HCT116 (cell line): ENCODE data around the gene CACNA2D2. TPM values are rescaled to one million over a fixed set of nuclear protein-coding genes. Genes with fewer than 3 reads are reported as not detected.

Experiments
- ATAC-seq: fragments of 200-7000 bp; cut with Tn5 transposase; 2 replicates; pipeline ENCODE4 v1.9.1; 2020; ENCODE audit warnings: mild to moderate bottlenecking, moderate library complexity
- BruUV-seq: library from RNA; stranded (reverse); fragments of 400-500 nt; replicated peaks from 2 replicates; lab custom pipeline; 2021; lab: Mats Ljungman, UMichigan
- CTCF ChIA-PET: fragments of 300-600 bp; sonication (Branson Sonifier 250); formaldehyde crosslinking; loops from one replicate; lab custom pipeline; 2021; ENCODE audit warnings: antibody characterized with exemption; lab: Charles Lee
- POLR2A ChIA-PET: fragments of 300-600, 350-600 bp; sonication (Branson Sonifier 250); formaldehyde crosslinking; loops from one replicate; lab custom pipeline; 2021; ENCODE audit warnings: antibody characterized with exemption; lab: Charles Lee
- RAD21 ChIA-PET, 2 experiments: fragments of 300-600 bp; sonication (Branson Sonifier 250); formaldehyde crosslinking; loops; one replicate each; lab custom pipeline; 2023; ENCODE audit warnings: low total read pairs in 2 of 2; ENCODE audit not compliant: uncharacterized antibody in 2 of 2, unreplicated experiment in 2 of 2, low non-redundant PET in 1 of 2; lab: Charles Lee
- DNase-seq: peaks from one replicate; pipeline ENCODE4 v3.0.0-alpha.2; 2010; ENCODE audit warnings: low read depth, low spot score
- H2AFZ ChIP-seq: fragments of 200-600 bp; shearing (Covaris generic), sonication (generic); 2 replicates; pipeline ENCODE4 v1.6.1; 2017; ENCODE audit warnings: low read depth, mixed run types, mixed read lengths, antibody characterized with exemption, low read length; ENCODE audit not compliant: poor library complexity, severe bottlenecking
- H3K27ac ChIP-seq: 2 replicates; pipeline ENCODE4 v1.5.1; 2012; ENCODE audit warnings: low read depth, low read length
- H3K27me3 ChIP-seq: fragments of 200-600 bp; sonication (generic); 2 replicates; pipeline ENCODE4 v1.6.1; 2016; ENCODE audit warnings: mixed run types, low read length, mixed read lengths; ENCODE audit not compliant: insufficient read depth
- H3K36me3 ChIP-seq, 2 experiments: fragments of 200-500 bp in 1 of 2; fragments of 200-600 bp in 1 of 2; sonication (Bioruptor generic) in 1 of 2; sonication (generic) in 1 of 2; 2 replicates each; pipeline versions ENCODE4 v1.5.1 to v1.6.1; 2014 to 2016; ENCODE audit warnings: low read length in 2 of 2, inconsistent platforms in 1 of 2, mixed read lengths in 1 of 2, mixed run types in 1 of 2; ENCODE audit not compliant: insufficient read depth in 2 of 2, control insufficient read depth in 1 of 2
- H3K4me1 ChIP-seq, 2 experiments: fragments of 200-600 bp in 1 of 2; sonication (generic) in 1 of 2; 2 replicates each; pipeline versions ENCODE4 v1.5.1 to v1.6.1; 2012 to 2017; ENCODE audit warnings: low read length in 2 of 2, inconsistent platforms in 1 of 2, mild to moderate bottlenecking in 1 of 2, mixed read lengths in 1 of 2, mixed run types in 1 of 2, moderate library complexity in 1 of 2; ENCODE audit not compliant: insufficient read depth in 2 of 2, control insufficient read depth in 1 of 2
- H3K4me2 ChIP-seq: fragments of 200-600 bp; sonication (generic); 2 replicates; pipeline ENCODE4 v1.6.1; 2017; ENCODE audit warnings: mixed run types, low read length, mixed read lengths
- H3K4me3 ChIP-seq, 2 experiments: fragments of 200-600 bp in 1 of 2; sonication (generic) in 1 of 2; replicated peaks in 1 of 2; 2 replicates each; pipeline ENCODE4 v1.5.1; 2011 to 2016; ENCODE audit warnings: low read length in 2 of 2, control low read depth in 1 of 2, low read depth in 1 of 2, mild to moderate bottlenecking in 1 of 2, mixed read lengths in 1 of 2, mixed run types in 1 of 2
- H3K79me2 ChIP-seq: fragments of 200-600 bp; sonication (generic); 2 replicates; pipeline ENCODE4 v1.6.1; 2017; ENCODE audit warnings: mild to moderate bottlenecking, mixed run types, low read length, moderate library complexity, mixed read lengths; ENCODE audit not compliant: insufficient read depth
- H3K9ac ChIP-seq: fragments of 200-600 bp; sonication (generic); 2 replicates; pipeline ENCODE4 v1.6.1; 2016; ENCODE audit warnings: low read length, mixed read lengths
- H3K9me2 ChIP-seq: fragments of 200-600 bp; sonication (generic), shearing (Covaris generic); 2 replicates; pipeline ENCODE4 v1.6.1; 2017; ENCODE audit warnings: mixed run types, mild to moderate bottlenecking, moderate library complexity; ENCODE audit not compliant: insufficient read depth
- H3K9me3 ChIP-seq, 2 experiments: fragments of 200-500 bp in 1 of 2; fragments of 200-600 bp in 1 of 2; sonication (Bioruptor generic) in 1 of 2; sonication (generic) in 1 of 2; 2 replicates each; pipeline ENCODE4 v1.6.1; 2014 to 2017; ENCODE audit warnings: low read length in 2 of 2, mixed read lengths in 2 of 2, inconsistent platforms in 1 of 2, low read depth in 1 of 2, mild to moderate bottlenecking in 1 of 2, mixed run types in 1 of 2, moderate library complexity in 1 of 2; ENCODE audit not compliant: control insufficient read depth in 1 of 2, insufficient read depth in 1 of 2
- H4K20me1 ChIP-seq: fragments of 200-600 bp; sonication (generic), shearing (Covaris generic); 2 replicates; pipeline ENCODE4 v1.6.1; 2017; ENCODE audit warnings: mixed run types, mild to moderate bottlenecking, moderate library complexity; ENCODE audit not compliant: insufficient read depth
- CTCF ChIP-seq, 3 experiments: fragments of 200-600 bp in 1 of 3; sonication (generic) in 1 of 3; IDR thresholded peaks in 2 of 3; conservative IDR thresholded peaks in 1 of 3; 2 replicates each; pipeline ENCODE4 v1.5.1; 2012 to 2017; ENCODE audit warnings: low read depth in 2 of 3, low read length in 2 of 3, antibody characterized with exemption in 1 of 3, borderline replicate concordance in 1 of 3, control low read depth in 1 of 3, mild to moderate bottlenecking in 1 of 3, mixed read lengths in 1 of 3, mixed run types in 1 of 3, moderate library complexity in 1 of 3; ENCODE audit not compliant: insufficient read depth in 1 of 3
- MAX ChIP-seq: IDR thresholded peaks from 2 replicates; pipeline ENCODE4 v1.6.1; 2012
- POLR2A ChIP-seq: IDR thresholded peaks from 2 replicates; pipeline ENCODE4 v1.7.0; 2011; ENCODE audit warnings: borderline replicate concordance; ENCODE audit not compliant: insufficient read depth, insufficient read length; ENCODE audit errors: extremely low read depth
- POLR2AphosphoS5 ChIP-seq: IDR thresholded peaks from 2 replicates; pipeline ENCODE4 v1.6.1; 2011; ENCODE audit warnings: mild to moderate bottlenecking, low read depth, low read length, moderate library complexity
- TCF7L2 ChIP-seq: IDR thresholded peaks from 2 replicates; pipeline ENCODE4 v1.7.0; 2011; ENCODE audit warnings: borderline replicate concordance, inconsistent platforms; ENCODE audit not compliant: insufficient read depth, insufficient read length; ENCODE audit errors: extremely low read depth
- ZBTB33 ChIP-seq: IDR thresholded peaks from 2 replicates; pipeline ENCODE4 v1.6.1; 2011; ENCODE audit warnings: mild to moderate bottlenecking, low read length, moderate library complexity; ENCODE audit not compliant: insufficient replicate concordance; ENCODE audit errors: extremely low read depth
- ZFX ChIP-seq: fragments of 450-650 bp; IDR thresholded peaks from 2 replicates; pipeline ENCODE4 v1.6.1; 2017
- intact Hi-C: fragments of 100-400 bp; cut with micrococcal nuclease; formaldehyde crosslinking; loops from 2 replicates; pipeline ENCODE4 v1.10.0; 2022
- total RNA-seq: library from RNA; stranded (reverse); gene quantifications from one replicate; pipeline ENCODE4 v1.2.1, GENCODE V29; 2021; ENCODE audit not compliant: unreplicated experiment

CACNA2D2 gene
- total RNA-seq, 1 experiment from 2014 or later, result 10.2 TPM

- no peaks in the 10 kb centered on the region for H3K27me3 ChIP-seq
- POLR2A ChIA-PET, result interaction anchor here (0.6 to 1.9 kb wide), 4 partner anchors 22 to 1108 kb away, joined by 3 to 4 read pairs (median 4); partner anchors contain the start of genes HYAL3, IFRD2 and NAA80
- H3K79me2 ChIP-seq, result peaks cover 48% of the 10 kb centered on the region
- peak overlapping the region; percentile 93 for H3K27ac ChIP-seq
- intact Hi-C loops, result no loop called here
- peaks cover 49 to 76% of the 10 kb centered on the region in 2 experiments for H3K4me1 ChIP-seq
- RAD21 ChIA-PET, result interaction anchor here (0.7 to 1.7 kb wide), 3 partner anchors 22 to 61 kb away, joined by 4 to 5 read pairs (median 4); partner anchors contain the start of genes HYAL3 (in 1 of the 2), IFRD2 (in 1 of the 2) and NAA80 (in 1 of the 2)
- CTCF ChIA-PET, result interaction anchor here (0.6 to 1.4 kb wide), 12 partner anchors 15 to 1291 kb away, joined by 3 to 11 read pairs (median 4); partner anchors contain the start of genes HYAL1, HYAL3, IFRD2 and NAA80
- no peaks in the 10 kb centered on the region for H3K9me2 ChIP-seq
- peaks cover 9 to 29% of the 10 kb centered on the region in 2 experiments; a peak in 2 of 4 replicates for H3K36me3 ChIP-seq
- no peaks in the 10 kb centered on the region for H3K9me3 ChIP-seq
- no peak overlapping the region for H2AFZ ChIP-seq
- H3K4me3 ChIP-seq, result peak overlapping the region; percentile 64 to 92
- peak overlapping the region; percentile 92 for H3K4me2 ChIP-seq
- H4K20me1 ChIP-seq, result no peaks in the 10 kb centered on the region
- TF ChIP-seq POLR2AphosphoS5, result peak; percentile 80
- TF ChIP-seq TCF7L2, result peak; percentile 64
- TF ChIP-seq POLR2A, result peak; percentile 79
- TF ChIP-seq MAX, result no peak
- TF ChIP-seq ZFX, result peak; percentile 78
- peak in 2 of 3 experiments; percentile 70 to 71; a peak in 4 of 6 replicates for TF ChIP-seq CTCF (IDR thresholded peaks at IDR 0.05 in 2 of 3, conservative IDR thresholded peaks at IDR 0.05 in 1 of 3; ENCODE audit: borderline replicate concordance in 1 of 3, insufficient read depth in 1 of 3, low read depth in 2 of 3, low read length in 2 of 3)
- no peak for TF ChIP-seq ZBTB33
- ATAC-seq, result peak; percentile 66
- peak overlapping the region; percentile 88 for H3K9ac ChIP-seq
- DNase-seq, result peak; percentile 84
- no TSS peak for BruUV-seq
Observed at GRCh38 chr3:50321336-50322114, 181.9 kb downstream of the CACNA2D2 start.
